SK-N-SH treated with all-trans-retinoic acid at 6 μM for 48 hours (cell line): ENCODE data around the gene PNLDC1.

ENCODE experiments used
- ARNTL ChIP-seq: fragments of 450-650 bp; formaldehyde crosslinking; IDR thresholded peaks from 2 replicates; pipeline ENCODE4 v1.5.0; 2020; ENCODE audit warnings: low read depth, mild to moderate bottlenecking, moderate library complexity, borderline replicate concordance
- CREB5 ChIP-seq: fragments of 250-450 bp; sonication (Bioruptor Pico); IDR thresholded peaks from 2 replicates; pipeline ENCODE4 v1.5.1; 2020; ENCODE audit warnings: low read depth, mild to moderate bottlenecking, moderate library complexity
- PATZ1 ChIP-seq: fragments of 250-450 bp; sonication (Bioruptor Pico); IDR thresholded peaks from 2 replicates; pipeline ENCODE4 v1.8.0; 2020; ENCODE audit warnings: mild to moderate bottlenecking, moderate library complexity, borderline replicate concordance
- POU6F1 ChIP-seq: fragments of 250-450 bp; sonication (Bioruptor Pico); IDR thresholded peaks from 2 replicates; pipeline ENCODE4 v1.8.0; 2021; ENCODE audit warnings: low read depth, mild to moderate bottlenecking, moderate library complexity, borderline replicate concordance
- PPARA ChIP-seq: fragments of 250-450 bp; sonication (Bioruptor Pico); IDR thresholded peaks from 2 replicates; pipeline ENCODE4 v1.5.0; 2020; ENCODE audit warnings: mild to moderate bottlenecking, borderline replicate concordance
- RARB ChIP-seq: fragments of 250-450 bp; sonication (Bioruptor Pico); IDR thresholded peaks from 2 replicates; pipeline ENCODE4 v1.8.0; 2021; ENCODE audit warnings: mild to moderate bottlenecking, moderate library complexity
- TCF4 ChIP-seq: fragments of 250-450 bp; sonication (Bioruptor Pico); IDR thresholded peaks from 2 replicates; pipeline ENCODE4 v1.8.0; 2021; ENCODE audit warnings: mild to moderate bottlenecking, moderate library complexity, borderline replicate concordance
- ZFP3 ChIP-seq: fragments of 250-450 bp; sonication (Bioruptor Pico); IDR thresholded peaks from 2 replicates; pipeline ENCODE4 v1.5.0; 2020; ENCODE audit warnings: mild to moderate bottlenecking, moderate library complexity
- ZNF565 ChIP-seq: fragments of 450-650 bp; formaldehyde crosslinking; conservative IDR thresholded peaks from 2 replicates; pipeline ENCODE4 v1.5.0; 2020; ENCODE audit warnings: low read depth, mild to moderate bottlenecking, moderate library complexity
- ZNF70 ChIP-seq: fragments of 450-650 bp; formaldehyde crosslinking; IDR thresholded peaks from 2 replicates; pipeline ENCODE4 v1.5.0; 2020; ENCODE audit warnings: mild to moderate bottlenecking, moderate library complexity
- ZNF8 ChIP-seq: fragments of 450-650 bp; formaldehyde crosslinking; IDR thresholded peaks from 2 replicates; pipeline ENCODE4 v1.5.0; 2020; ENCODE audit warnings: mild to moderate bottlenecking, moderate library complexity

GRCh38 chr6:159751448-159751847 lies 48.6 kb upstream of the PNLDC1 start:
- no peak for TF ChIP-seq ZNF8 (CRISPR knock-in tag)
- TF ChIP-seq CREB5: no peak
- TF ChIP-seq PATZ1: no peak
- no peak for TF ChIP-seq ZNF70 (CRISPR knock-in tag)
- no peak for TF ChIP-seq ARNTL (CRISPR knock-in tag)
- TF ChIP-seq ZFP3: no peak
- TF ChIP-seq RARB (CRISPR knock-in tag): no peak
- TF ChIP-seq ZNF565 (CRISPR knock-in tag): no peak
- TF ChIP-seq PPARA (CRISPR knock-in tag): no peak
- no peak for TF ChIP-seq POU6F1 (CRISPR knock-in tag)
- TF ChIP-seq TCF4 (CRISPR knock-in tag): no peak
